Activated T-helper 1 cell treated with anti-CD3 and anti-CD28 coated beads, Interleukin-12 subunit alpha, Interleukin-12 subunit beta, Interleukin-2, Interleukin-4 antibody, amounts not matched to agents 30 ng/mL and 10 ng/mL and 1 ng/mL, durations not matched to agents 14 hours and 24 hours and 36 hours (primary cell): ENCODE data around the gene ADCYAP1R1. TPM values are rescaled to one million over a fixed set of nuclear protein-coding genes. Genes with fewer than 3 reads are reported as not detected.

Source experiments
- DNase-seq: peaks from one replicate; pipeline ENCODE4 v3.0.0; 2021; ENCODE audit warnings: low spot score
- H3K27ac Mint-ChIP-seq: one replicate; pipeline ENCODE4 v1.8.0; 2021; ENCODE audit warnings: mild to moderate bottlenecking, mixed read lengths
- H3K27me3 Mint-ChIP-seq: one replicate; pipeline ENCODE4 v1.8.0; 2022; ENCODE audit warnings: mild to moderate bottlenecking, moderate library complexity, mixed read lengths; ENCODE audit not compliant: insufficient read depth
- H3K36me3 Mint-ChIP-seq: one replicate; pipeline ENCODE4 v1.8.0; 2021; ENCODE audit warnings: low read depth, mixed read lengths
- H3K4me1 Mint-ChIP-seq: one replicate; pipeline ENCODE4 v1.8.0; 2021; ENCODE audit warnings: low read depth, mixed read lengths
- H3K4me3 Mint-ChIP-seq: one replicate; pipeline ENCODE4 v1.8.0; 2021; ENCODE audit warnings: mild to moderate bottlenecking, moderate library complexity, mixed read lengths
- H3K9me3 Mint-ChIP-seq: one replicate; pipeline ENCODE4 v1.8.0; 2021; ENCODE audit warnings: mixed read lengths
- intact Hi-C: fragments of 100-400 bp; cut with micrococcal nuclease; formaldehyde crosslinking; loops from one replicate; pipeline ENCODE4 v1.15.1; 2024
- total RNA-seq: library from RNA; stranded (reverse); gene quantifications from 2 replicates; pipeline ENCODE4 v1.2.3, GENCODE V29; 2022

The ADCYAP1R1 gene
- total RNA-seq, 1 donor from 2014 or later = not detected

DNA sequence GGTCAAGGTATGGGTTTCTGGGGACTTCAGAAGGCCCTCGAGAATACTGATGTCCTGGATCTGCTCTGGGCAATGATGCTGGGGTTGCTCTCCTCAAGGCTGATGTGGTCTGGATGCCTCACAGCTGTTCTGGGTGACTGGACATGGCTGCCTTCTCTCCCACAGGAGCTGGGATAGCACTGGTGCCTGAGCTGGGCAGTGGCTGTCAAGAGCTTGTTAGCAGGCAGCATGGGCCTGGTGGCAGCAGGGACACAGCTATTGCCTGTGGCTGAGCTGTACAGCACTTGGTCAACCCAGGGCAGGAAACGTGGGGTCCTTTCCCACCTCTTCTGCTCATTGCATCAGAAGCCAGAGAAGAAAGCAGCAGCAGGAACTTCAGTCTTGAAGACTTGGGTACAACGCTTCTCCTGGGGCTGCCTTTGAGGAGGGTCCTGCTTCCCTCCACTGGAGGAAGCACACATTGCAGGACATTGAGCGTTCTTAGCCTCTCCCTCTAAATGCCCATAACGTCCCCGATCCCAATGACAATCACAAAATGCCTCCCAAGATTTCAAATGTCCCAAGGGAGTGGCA is 13.0 kb downstream of the ADCYAP1R1 start:
- no peaks in the 10 kb centered on the region for H3K4me1 Mint-ChIP-seq
- no peaks in the 10 kb centered on the region for H3K9me3 Mint-ChIP-seq
- intact Hi-C loops = no loop called here
- H3K4me3 Mint-ChIP-seq = no peak overlapping the region
- no peak overlapping the region for H3K27ac Mint-ChIP-seq
- no peaks in the 10 kb centered on the region for H3K36me3 Mint-ChIP-seq
- DNase-seq = no peak
- peaks cover 6% of the 10 kb centered on the region for H3K27me3 Mint-ChIP-seq

DNA sequence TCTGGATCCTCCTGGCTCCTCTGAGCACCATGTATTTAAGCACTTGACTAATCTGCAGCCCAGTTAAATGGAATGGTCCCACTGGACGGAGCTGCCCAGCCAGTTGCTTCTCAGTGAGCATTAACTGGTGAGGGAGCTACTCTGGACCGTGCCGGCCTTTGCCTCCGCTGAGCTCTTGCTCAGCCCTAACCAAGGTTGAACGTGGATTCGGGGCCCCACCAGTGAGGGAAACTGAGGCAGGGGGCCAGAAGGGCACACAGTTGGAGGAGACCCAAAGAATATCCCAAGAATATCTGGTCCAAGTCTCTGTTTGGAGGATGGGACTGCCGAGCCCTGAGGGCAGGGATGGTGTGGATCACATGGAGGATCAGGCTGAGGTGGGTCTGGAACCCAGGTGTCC is 13.7 kb downstream of the ADCYAP1R1 start:
- H3K4me1 Mint-ChIP-seq = no peaks in the 10 kb centered on the region
- intact Hi-C loops = no loop called here
- no peaks in the 10 kb centered on the region for H3K9me3 Mint-ChIP-seq
- no peak overlapping the region for H3K4me3 Mint-ChIP-seq
- H3K27me3 Mint-ChIP-seq = peaks cover 6% of the 10 kb centered on the region
- no peak for DNase-seq
- H3K27ac Mint-ChIP-seq = no peak overlapping the region
- H3K36me3 Mint-ChIP-seq = no peaks in the 10 kb centered on the region

DNA sequence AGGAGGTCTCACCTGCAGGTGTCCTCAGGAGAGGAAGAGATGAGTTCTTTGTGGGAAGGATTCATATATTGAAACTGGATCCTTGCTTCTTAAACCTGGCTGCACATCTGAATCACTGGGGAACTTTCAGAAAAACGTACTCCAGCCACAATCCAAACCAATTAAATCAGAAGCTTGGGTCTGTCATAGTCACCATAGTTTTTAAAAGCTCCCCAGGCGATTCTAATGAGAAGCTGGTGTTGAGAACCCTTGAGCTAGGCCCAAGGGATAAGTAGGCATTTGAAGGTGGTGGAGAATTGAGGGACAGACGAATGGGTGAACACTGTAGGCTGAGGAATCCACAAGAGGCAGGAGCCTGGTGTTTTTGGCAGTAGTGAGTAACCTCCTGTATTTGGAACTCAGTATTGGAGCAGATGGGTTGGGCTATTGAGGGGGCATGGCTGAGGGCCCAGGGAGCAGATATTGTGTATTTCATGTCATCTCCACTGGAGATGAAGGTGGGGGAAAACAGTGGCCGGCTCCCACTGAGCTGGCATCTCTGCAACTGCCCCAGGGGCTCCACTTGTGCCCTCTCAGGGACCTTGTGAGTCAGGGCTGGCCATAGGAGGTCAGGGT is 14.5 kb downstream of the ADCYAP1R1 start:
- Mint-ChIP-seq H3K9me3 (no peaks in the 10 kb centered on the region), H3K4me3 (no peak overlapping the region), H3K27ac (no peak overlapping the region), H3K27me3 (peaks cover 6% of the 10 kb centered on the region), H3K36me3 (no peaks in the 10 kb centered on the region), H3K4me1 (no peaks in the 10 kb centered on the region)
- no peak for DNase-seq
- intact Hi-C loops = no loop called here

DNA sequence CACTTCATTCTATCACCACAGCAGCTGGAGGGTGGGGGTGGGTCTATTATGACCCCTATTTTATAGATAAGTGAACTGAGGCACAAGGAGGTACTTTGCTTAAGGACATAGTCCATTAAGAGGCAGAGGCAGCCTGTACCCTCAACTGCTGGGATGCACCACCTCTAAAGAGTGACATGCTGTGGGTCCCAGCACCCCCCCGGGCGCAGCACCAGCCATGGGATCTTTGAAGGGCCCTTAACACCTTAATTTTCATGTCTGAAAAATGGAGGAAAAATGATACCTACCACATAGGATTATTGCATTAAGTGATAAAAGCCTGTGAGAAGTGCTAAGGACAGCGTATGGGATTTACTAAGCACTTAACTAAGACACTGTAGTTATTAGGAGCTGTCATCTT is 15.4 kb downstream of the ADCYAP1R1 start:
- Mint-ChIP-seq H3K4me1 (no peaks in the 10 kb centered on the region), H3K9me3 (no peaks in the 10 kb centered on the region), H3K27ac (no peak overlapping the region), H3K27me3 (peaks cover 6% of the 10 kb centered on the region), H3K36me3 (no peaks in the 10 kb centered on the region), H3K4me3 (no peak overlapping the region)
- DNase-seq = no peak
- intact Hi-C loops = no loop called here

DNA sequence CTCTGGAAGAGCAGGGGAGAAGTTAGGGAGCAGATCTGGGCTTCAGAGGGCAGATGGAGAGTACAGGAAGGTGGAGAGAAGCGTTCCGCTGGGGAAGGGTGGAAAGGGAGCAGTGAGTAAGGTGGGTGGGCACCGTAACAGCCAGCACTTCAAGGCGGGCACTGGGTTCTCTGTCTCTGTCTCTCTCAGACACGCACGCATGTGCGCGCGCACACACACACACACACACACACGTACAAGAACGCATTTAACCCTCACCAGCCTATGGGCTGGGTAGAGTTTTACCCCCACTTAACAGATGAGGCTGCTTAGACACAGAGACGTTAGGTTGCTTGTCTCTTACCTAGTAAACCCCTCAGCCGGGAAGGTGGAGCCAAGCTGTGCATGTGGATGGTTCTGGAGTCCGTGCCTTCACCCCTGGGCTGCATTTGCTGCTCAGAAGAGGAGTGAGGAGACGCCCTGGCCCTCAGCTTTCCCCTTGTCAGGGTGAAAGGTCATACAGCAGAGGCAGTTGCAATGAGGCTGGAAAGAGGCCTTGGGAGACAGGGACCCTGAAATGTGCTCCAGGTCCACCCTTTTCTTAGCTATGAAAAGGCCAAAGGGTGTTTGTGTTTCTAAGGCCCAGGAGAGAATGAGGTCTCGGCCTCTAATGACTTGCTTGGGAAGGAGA is 16.0 kb downstream of the ADCYAP1R1 start:
- peaks cover 7% of the 10 kb centered on the region for H3K27me3 Mint-ChIP-seq
- H3K27ac Mint-ChIP-seq = no peak overlapping the region
- DNase-seq = no peak
- intact Hi-C loops = no loop called here
- no peaks in the 10 kb centered on the region for H3K9me3 Mint-ChIP-seq
- H3K36me3 Mint-ChIP-seq = no peaks in the 10 kb centered on the region
- H3K4me1 Mint-ChIP-seq = no peaks in the 10 kb centered on the region
- H3K4me3 Mint-ChIP-seq = no peak overlapping the region

DNA sequence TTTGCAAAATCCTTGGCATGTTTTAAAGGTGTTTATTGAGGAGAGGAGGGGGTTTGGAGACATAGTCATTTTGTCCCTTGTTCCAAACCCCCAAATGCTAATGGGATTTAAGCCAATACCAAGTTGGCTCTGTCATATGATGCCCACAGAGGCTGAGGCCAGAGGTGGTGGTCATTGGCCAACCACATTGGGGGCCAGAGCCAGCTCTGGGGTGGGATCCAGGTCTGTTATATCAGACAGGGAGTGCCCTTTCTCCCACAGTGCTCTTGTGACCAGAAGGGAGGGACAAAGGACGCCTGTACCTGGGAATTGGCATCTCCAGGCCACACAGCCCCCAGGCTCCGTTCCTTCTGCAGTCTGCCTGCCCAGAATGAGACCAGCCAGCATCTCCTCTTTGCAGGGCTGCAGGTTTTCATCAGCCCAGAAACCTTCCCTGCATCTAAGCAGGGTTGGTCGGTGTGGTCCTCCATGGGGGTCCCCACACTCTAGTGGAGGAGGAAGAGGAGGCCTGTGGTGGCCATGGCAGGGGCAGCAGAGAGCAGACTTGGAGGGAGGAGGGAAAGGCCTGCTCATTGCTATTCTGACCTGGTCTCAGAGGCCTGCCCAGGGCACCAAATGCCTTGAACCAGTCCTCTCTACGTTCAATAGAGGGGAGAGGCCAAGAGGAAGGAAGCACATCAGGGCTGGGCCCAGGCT is 17.9 kb downstream of the ADCYAP1R1 start:
- H3K4me3 Mint-ChIP-seq = no peak overlapping the region
- H3K27ac Mint-ChIP-seq = no peak overlapping the region
- no peak for DNase-seq
- peaks cover 7% of the 10 kb centered on the region for H3K27me3 Mint-ChIP-seq
- no peaks in the 10 kb centered on the region for H3K4me1 Mint-ChIP-seq
- H3K9me3 Mint-ChIP-seq = no peaks in the 10 kb centered on the region
- intact Hi-C loops = no loop called here
- H3K36me3 Mint-ChIP-seq = no peaks in the 10 kb centered on the region

DNA sequence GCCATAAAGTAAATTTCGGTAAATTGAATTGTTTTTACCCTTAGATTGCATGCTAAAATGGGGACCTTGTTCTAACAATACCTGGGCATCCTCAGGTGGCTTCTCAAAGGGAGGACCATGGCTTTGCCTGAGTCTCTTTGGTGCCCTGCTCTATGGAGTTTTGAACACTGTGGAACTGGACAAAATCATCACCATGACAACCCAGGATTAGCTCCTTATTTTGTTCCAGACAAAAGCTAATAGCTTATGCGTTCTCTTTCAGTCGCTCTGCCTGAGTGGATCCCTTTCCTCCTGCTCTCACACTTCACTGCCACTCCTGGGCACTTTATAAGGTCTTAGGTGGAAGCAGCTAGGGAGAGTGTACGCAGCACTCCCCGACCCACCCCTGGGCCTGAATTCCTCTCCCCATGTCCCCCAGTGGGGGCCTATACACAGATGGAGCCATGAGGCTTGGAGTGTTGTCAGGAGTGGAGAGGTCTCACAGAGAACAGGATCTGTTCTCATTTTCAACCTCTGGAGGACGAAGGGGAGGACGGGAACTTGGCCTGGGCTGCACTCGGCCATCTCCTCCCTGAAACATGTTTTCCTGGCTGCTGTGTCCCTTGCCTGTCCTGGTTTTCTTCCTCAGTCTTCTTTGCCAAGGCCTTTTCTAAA is 19.0 kb downstream of the ADCYAP1R1 start:
- peaks cover 7% of the 10 kb centered on the region for H3K27me3 Mint-ChIP-seq
- no peak overlapping the region for H3K27ac Mint-ChIP-seq
- no peak overlapping the region for H3K4me3 Mint-ChIP-seq
- intact Hi-C loops = no loop called here
- H3K4me1 Mint-ChIP-seq = no peaks in the 10 kb centered on the region
- DNase-seq = no peak
- H3K9me3 Mint-ChIP-seq = no peaks in the 10 kb centered on the region
- no peaks in the 10 kb centered on the region for H3K36me3 Mint-ChIP-seq

DNA sequence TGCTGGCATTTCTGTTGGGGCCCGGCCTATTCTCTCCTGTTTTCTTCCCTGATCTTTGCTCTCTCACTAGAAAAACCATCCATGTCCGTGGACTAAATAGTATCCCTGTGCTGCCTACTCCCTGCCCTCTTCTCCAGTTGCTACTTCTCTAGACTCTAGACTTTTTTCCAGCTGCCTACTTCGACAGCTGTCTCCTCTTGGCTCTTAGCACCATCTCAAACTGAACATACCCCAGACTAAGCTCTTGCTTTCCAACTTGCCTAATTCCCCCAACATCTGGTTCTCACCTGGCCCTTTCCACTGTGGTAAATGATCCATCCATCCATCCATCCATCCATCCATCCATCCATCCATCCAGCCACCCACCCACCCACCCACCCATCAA is 19.5 kb downstream of the ADCYAP1R1 start:
- H3K9me3 Mint-ChIP-seq = no peaks in the 10 kb centered on the region
- no peak overlapping the region for H3K4me3 Mint-ChIP-seq
- H3K27me3 Mint-ChIP-seq = peaks cover 7% of the 10 kb centered on the region
- intact Hi-C loops = no loop called here
- H3K36me3 Mint-ChIP-seq = no peaks in the 10 kb centered on the region
- H3K27ac Mint-ChIP-seq = no peak overlapping the region
- H3K4me1 Mint-ChIP-seq = no peaks in the 10 kb centered on the region
- no peak for DNase-seq

DNA sequence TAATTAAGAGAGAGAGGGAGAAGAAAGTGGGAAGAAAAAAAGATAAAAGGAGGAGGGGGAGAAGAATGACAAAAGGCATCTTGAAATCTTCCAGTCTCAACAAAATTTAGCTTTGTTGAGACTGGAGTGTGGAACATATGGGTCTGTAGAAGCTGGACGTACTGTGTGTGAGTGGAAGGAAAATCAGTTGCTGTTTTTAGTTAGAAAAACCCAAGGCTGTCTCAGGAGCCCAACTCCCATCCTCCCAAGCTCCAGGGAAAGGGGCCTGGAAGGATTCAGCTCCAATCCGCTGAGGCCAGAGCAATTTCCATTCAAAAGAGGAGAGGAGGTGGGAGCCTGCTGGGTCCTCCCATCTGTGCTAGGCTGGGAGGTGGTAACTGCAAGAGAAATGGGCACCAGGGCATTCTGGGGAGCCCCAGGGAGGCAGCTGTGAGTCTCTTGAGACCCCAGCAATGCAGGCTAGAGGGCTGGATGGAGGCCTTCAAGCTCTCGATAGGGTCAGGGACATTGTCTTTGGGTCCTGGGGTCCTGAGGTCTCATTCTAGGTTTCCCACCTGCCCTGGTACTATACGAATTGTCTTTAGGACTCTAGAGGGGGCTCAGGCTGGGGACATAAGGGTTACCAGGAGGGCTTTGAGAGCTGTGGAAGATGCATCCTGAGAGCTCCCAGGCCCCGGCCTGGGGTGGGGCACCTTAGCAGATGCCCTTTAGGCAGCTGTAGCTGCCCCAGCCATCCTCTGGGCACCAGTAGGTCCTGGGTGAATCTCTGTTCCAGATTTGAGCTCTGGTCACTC is 21.4 kb downstream of the ADCYAP1R1 start:
- H3K36me3 Mint-ChIP-seq = no peaks in the 10 kb centered on the region
- no peaks in the 10 kb centered on the region for H3K4me1 Mint-ChIP-seq
- no peak for DNase-seq
- H3K9me3 Mint-ChIP-seq = no peaks in the 10 kb centered on the region
- H3K4me3 Mint-ChIP-seq = no peak overlapping the region
- H3K27ac Mint-ChIP-seq = no peak overlapping the region
- peaks cover 3% of the 10 kb centered on the region for H3K27me3 Mint-ChIP-seq
- intact Hi-C loops = no loop called here

DNA sequence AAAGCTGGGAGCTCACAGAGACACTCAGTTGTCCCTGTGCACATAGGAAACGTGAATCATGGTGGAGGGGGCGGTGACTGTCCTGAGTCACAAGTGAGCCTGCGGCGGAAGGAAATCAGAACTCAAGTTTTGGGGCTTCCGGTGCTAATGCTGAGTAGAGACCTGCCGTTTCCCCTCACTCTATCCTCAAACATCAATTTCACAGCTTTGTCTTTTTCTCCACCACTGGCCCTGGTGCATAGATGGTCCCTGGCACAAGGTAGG is 21.9 kb downstream of the ADCYAP1R1 start:
- Mint-ChIP-seq H3K36me3 (no peaks in the 10 kb centered on the region), H3K4me3 (no peak overlapping the region), H3K9me3 (no peaks in the 10 kb centered on the region), H3K27me3 (peaks cover 3% of the 10 kb centered on the region), H3K27ac (no peak overlapping the region), H3K4me1 (no peaks in the 10 kb centered on the region)
- DNase-seq = no peak
- intact Hi-C loops = no loop called here

DNA sequence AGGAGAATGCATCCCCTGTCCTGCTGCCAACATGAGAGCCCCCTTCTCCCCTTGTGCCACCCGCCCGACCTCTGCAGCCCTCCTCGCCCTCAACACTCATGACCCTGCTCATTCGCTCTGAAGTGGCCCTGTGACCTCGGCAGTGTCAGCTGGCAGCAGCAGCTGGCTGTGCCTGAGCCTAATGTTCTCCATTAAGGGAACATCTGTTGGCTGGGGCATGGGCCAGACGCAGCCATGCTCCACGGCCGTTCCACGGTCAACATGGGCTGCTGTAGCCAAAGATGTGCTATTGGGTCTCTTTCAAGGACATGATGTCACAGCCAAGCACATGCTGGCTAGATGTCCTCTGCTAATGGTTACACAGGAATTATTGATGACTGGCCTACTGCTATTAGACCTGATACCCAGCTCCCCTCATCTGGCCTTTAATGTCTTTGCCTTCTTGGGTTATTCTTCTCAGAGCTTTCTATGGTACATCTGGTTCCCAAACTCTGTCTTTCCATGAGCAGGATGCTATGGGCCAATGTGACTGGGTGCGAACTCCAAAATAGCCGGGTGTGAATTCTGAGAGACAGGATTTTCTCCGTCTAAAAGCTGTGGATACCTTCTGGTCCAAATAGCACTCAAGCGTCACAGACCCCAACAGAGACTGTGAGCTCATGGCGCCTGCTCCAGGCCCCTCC is 22.4 kb downstream of the ADCYAP1R1 start:
- no peaks in the 10 kb centered on the region for H3K36me3 Mint-ChIP-seq
- H3K9me3 Mint-ChIP-seq = no peaks in the 10 kb centered on the region
- H3K4me1 Mint-ChIP-seq = no peaks in the 10 kb centered on the region
- no peak overlapping the region for H3K27ac Mint-ChIP-seq
- no peak for DNase-seq
- intact Hi-C loops = no loop called here
- H3K27me3 Mint-ChIP-seq = peaks cover 3% of the 10 kb centered on the region
- H3K4me3 Mint-ChIP-seq = no peak overlapping the region

DNA sequence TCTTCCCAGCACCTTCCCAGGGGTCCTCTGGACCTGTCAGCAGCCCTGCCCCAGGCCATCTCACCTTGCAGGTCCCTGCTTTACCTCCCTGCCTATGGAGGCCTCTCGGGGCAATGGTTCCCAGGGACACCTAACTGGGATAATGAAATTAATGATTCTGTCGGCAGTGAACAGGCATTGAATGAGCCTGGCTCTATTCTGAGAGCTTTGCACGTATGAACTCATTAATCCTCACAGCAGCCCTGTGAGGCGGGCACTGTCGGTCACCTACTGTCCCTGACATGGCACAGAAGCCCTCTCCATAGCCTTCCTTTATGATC is 22.9 kb downstream of the ADCYAP1R1 start:
- H3K4me1 Mint-ChIP-seq = no peaks in the 10 kb centered on the region
- no peak for DNase-seq
- H3K27me3 Mint-ChIP-seq = peaks cover 3% of the 10 kb centered on the region
- H3K4me3 Mint-ChIP-seq = no peak overlapping the region
- intact Hi-C loops = no loop called here
- H3K27ac Mint-ChIP-seq = no peak overlapping the region
- no peaks in the 10 kb centered on the region for H3K9me3 Mint-ChIP-seq
- no peaks in the 10 kb centered on the region for H3K36me3 Mint-ChIP-seq
